Left colon (tissue), 2 donors: Measurements from ENCODE around the gene FAM114A1. TPM values are rescaled to one million over a fixed set of nuclear protein-coding genes. Genes with fewer than 3 reads are reported as not detected.
"Not testable (repeated sequence)": the region's sequence is repeated elsewhere in the genome, so short reads cannot be mapped to it uniquely, and the experiment has no call there.

Experiments
- ATAC-seq: fragments of 200-7000 bp; cut with Tn5 transposase; one replicate; pipeline ENCODE4 v1.9.1; 2020; ENCODE audit warnings: mild to moderate bottlenecking, moderate library complexity
- DNase-seq, 2 donors: peaks; one replicate each; pipeline ENCODE4 v3.0.0-alpha.2; 2020
- intact Hi-C, 2 donors: fragments of 100-400 bp; cut with DNase I in 1 of 2; cut with micrococcal nuclease in 1 of 2; formaldehyde crosslinking; loops; one replicate each; pipeline versions ENCODE4 v1.11.2 to v1.14.0; 2022; cut with DNase I, micrococcal nuclease
- total RNA-seq, 2 donors: library from RNA; stranded (reverse); fragmentation: NEBNext Ultra II Directional; extraction: Animal tissue kit (Norgen Biotek cat#: 25700); gene quantifications; one replicate each; pipeline ENCODE4 v1.2.1, GENCODE V29; 2021
- donor health status: DM: no; HTN: no; CAD: no.
- donor health status: DM: yes; HTN: yes; CAD: no.

The FAM114A1 gene
- total RNA-seq, 2 donors from 2014 or later = 73.3 to 77.2 TPM

DNA sequence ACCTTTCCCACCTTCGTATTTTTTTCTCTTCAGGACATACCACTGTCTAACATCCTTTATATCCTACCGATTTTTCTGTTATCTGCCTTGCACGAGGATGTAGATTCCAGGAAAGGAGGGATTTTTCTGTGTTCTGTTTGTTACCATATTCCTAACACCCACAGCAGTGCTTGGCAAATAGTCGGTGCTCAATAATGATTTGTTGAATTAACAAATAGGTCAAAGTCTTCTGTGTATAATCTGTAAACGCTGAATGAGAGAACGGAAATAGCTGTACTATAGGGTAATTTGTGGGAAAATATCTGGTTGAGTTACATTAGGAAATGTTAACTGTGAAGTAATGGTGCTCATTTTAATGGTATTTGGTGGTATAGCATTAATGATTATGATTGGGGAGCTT lies 83.1 kb downstream of the FAM114A1 start:
- ATAC-seq (no peak), DNase-seq (no peak)
- intact Hi-C loops = no loop called here

DNA sequence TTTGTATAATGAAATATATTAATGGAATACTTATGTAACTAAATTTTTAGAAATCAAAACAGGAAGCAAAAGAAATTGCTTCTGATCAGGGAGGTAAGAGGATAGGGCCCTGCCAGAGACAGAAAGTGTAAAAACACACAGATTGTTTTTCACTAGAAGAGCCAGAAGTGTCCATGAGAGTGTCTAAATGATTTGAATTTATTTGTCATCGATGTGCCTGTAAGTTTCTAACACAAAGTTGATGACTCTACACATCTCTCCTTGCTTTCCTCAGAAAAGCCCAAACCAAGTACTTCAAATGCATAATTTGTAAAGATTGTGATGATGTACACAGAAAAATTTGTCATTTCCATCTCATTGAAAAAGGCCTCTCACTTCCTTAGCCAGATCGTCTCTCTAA lies 84.0 kb downstream of the FAM114A1 start:
- DNase-seq (no peak), ATAC-seq (no peak)
- intact Hi-C loops = no loop called here

DNA sequence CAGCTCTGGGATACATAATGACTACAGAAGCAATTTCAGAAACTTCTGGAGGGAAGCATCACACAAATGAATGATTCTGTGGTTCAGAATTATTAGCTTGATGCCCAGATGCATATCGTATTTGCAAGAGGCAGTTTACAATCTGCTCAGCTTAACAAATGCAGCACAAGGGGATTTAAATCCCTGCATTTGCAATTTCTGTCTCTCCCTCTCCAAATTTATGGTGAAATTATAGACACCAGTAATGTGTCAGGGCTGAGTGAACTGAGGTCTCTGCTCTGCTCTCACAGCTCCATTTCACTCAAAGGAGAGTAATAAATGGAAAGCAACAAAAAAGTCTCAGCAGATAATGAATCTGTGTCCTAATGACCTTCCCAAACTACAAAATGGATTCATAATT lies 84.4 kb downstream of the FAM114A1 start:
- ATAC-seq (no peak), DNase-seq (no peak)
- intact Hi-C loops = no loop called here

DNA sequence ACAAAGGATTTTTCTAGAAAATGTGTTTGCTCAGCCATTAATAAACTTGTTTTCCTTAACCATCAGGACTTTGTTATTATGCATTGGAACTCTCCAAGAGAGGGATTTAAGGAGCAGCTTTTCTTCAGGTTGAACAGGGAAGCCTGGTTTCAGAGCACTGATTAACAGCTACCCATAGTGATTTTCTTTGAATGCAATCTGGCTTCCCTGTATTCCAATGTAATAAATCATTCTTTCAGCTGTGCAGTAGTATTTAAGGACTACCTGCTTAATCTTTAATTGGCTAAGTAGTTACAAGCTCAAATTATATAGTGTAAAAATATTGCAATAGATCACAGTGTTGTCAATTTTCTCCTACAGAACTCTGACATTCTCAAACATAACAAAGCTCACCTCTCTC lies 87.1 kb downstream of the FAM114A1 start:
- DNase-seq = no peak
- no peak for ATAC-seq
- intact Hi-C loops = no loop called here

DNA sequence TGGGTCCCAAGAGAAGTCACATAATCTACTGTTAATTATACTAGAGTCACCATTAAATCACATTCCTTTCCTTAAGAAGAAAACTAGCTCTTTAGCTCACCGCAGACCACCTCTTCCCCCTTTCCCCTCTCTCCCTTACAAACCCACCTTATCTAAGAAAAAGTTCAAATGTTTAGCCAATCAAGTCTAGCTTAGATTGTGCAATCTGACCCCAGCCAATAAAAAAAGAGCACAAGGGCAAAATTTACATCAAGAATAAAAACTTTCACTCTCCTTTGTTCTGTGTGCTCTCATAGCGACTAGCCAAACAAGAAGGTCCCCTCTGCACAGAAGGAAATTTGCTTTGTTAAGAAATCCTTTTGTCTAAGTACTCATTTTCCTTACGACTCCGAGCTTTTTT lies 88.4 kb downstream of the FAM114A1 start:
- ATAC-seq = no peak
- intact Hi-C loops = no loop called here
- DNase-seq = no peak

DNA sequence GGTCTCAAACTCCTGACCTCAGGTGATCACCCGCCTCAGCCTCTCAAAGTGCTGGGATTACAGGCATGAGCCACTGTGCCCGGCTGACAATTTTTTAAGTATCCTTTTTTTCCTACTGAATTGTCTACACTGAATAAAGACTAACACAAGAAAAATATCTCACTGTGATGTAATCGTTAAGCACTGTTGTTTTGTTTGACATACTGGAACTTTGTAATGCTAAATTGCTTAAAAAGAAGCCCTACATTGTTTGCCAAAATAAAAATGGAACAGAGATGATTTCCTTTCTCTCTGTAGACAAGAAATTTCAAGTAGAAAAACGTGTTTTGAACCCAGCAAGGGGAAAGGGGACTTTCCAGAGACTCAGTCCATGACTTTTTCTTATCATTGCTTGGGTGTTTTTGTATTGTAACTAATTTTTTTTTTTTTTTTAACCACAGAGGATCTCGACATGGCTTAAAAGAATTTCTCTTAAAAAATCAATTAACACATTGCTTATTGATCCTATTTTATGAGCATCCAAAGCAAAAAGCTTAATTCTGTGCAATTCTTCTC lies 89.7 kb downstream of the FAM114A1 start:
- no peak for DNase-seq

DNA sequence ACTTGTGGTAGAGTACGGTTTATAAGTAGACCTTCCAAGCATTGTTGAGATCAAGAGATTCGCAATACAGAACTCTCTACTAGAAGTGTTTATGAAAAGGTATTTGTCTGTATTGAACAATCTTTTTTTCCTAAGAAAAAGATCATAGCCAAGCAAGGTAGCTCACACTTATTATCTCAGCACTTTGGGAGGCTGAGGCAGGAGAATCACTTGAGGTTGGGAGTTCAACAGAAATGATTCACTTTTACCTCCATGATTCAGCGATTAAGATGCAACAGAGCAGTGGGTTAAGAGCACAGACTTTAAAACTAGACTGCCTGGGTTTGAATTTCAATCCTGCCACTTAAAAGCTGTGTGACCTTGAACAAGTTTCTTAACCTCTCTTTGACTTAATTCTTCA lies 90.3 kb downstream of the FAM114A1 start:
- intact Hi-C loops = no loop called here
- ATAC-seq (no peak), DNase-seq (no peak)

More for the DNA sequence above, 89.7 kb downstream of the FAM114A1 start:
- ATAC-seq = no peak
- intact Hi-C loops = no loop called here

DNA sequence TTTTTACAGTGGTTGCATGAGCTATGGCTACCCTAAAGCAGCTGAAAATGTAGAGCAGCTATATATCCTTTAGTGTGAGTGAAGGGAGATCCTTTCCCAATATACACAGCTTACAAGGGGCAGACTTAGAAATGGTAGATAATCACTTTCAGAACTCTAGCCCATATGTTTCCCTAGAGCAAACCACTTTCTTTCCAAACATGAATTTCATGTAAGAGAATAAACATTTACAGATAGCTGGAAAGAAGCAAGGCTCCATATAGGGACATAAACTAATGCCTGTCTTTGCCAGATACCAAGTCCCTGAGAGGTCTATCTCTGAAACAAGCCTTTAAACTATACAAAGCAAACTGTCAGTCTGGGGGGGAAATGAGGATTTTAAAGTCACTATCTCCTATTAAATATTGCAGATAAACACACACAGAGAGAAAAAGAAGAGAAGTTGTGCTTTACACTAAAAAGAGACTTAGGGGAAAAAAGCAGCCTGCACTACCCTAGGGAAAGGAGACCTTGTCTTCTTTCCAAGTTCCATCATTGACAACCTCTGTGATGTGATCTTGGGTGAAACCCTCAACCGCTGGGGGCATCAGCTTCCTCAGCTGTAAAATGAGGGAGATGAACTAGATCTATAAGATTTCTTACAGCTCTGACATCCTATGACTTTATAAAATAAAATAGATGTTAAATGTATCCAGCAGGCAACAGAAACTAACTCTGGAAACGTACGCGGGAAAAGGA lies 91.0 kb downstream of the FAM114A1 start:
- no peak for DNase-seq
- intact Hi-C loops = no loop called here
- no peak for ATAC-seq

DNA sequence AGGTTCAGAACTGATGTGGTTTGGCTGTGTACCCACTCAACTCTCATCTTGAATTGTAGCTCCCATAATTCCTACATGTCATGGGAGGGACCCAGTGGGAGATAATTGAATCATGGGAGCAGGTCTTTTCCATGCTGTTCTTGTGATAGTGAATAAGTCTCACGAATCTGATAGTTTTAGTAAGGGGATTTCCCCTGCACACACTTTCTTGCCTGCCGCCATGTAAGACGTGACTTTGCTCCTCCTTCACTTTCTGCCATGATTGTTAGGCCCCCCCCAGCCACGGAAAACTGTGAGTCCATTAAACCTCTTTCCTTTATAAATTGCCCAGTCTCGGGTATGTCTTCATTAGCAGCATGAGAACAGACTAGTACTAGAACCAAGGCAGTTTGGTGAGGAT lies 91.6 kb downstream of the FAM114A1 start:
- ATAC-seq, intact Hi-C loops, DNase-seq: not testable (repeated sequence)

DNA sequence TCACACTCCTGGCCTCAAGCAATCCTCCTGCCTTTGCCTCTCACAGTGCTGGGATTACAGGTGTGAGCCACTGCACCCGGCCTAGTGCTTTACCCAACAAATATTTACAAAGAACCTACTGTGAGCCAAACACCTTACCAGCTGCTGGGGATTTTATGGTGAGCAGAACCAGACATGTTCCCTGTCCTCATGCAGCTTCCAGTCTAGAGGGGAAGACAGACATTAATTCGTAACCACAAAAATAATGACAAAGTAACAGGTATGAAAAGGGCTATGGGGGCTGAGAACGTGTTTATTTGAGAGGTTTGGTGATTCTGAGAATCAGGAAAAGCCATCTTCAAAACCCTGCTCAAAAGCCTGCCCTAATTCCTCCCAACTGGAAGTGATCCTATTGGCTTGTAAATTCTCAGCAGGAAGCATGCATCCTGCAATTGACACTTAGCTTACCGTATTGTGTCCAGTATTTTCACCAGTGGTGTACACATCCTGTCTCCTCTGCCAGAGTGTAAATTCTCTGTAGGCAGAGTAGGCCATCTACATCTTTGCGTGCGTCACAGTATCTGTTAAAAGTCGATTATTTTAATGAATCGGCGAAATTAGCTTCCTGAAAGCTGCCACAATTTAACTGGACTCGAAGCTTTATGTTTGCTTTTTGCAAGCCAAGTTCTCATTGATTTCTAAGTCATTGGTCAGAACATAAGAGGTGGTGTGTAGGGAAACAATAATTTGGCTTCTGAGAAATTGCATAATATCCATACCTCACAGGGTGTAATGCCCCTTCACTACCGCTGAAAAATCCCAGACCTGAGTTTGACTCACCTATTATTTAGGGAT lies 97.6 kb downstream of the FAM114A1 start:
- no peak for ATAC-seq
- no peak for DNase-seq
- intact Hi-C loops = no loop called here

DNA sequence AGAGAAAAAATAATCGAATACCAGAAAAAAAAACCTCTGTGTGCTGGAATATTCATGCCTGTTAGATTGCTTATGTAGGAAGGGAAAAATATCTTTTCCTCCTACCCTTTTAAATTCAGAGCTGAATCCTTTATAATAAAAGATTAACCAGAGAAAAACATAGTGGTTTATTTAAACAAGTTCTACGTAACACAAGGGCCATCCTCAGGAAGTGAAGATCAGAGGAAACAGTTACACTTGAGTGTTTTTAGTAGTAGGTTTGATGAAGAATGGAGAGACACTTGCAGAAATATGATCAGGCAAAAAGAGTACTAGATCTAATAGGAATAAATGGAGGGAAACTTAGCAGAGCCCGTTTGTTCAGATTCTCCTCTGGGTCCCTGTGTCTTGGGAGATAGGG lies 98.3 kb downstream of the FAM114A1 start:
- DNase-seq = no peak
- ATAC-seq = no peak
- intact Hi-C loops = no loop called here

DNA sequence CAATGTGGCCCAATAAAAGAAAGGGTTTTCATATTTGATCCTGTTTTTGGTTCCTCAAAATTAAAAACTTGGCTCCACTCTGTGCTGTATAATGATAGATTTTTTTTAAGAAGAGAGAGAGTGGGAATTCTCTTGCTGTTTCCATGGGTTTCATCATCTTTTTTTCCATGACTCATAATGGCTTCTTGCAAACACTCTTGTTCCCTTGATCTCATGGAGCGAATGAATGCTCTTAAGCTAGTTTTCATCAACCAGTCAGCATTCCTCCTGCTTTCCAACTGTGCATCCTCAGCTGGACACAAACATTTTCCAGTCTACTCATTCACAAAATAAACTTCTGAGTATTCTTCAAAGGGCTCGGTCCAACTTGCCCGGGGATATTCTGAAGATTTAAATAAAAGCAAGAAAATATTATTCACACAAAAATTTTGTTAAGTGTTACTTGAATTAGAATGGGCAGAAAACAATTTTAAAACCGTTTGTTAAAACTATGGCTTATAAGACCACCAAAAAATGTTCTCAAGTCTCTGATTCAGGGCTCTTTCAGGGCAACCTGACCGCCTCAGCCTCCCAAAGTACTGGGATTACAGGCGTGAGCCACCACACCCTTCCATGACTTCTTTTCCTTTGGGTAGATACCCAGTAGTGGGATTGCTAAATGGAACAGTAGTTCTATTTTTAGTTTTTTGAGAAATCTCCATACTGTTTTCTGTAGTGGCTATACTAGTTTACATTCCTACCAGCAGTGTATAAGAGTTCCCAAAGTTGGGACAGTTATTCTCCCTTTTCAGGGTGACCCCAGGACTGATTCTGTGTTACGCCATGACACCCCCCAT lies 99.9 kb downstream of the FAM114A1 start:
- DNase-seq (no peak), ATAC-seq (no peak)
- intact Hi-C loops = no loop called here

DNA sequence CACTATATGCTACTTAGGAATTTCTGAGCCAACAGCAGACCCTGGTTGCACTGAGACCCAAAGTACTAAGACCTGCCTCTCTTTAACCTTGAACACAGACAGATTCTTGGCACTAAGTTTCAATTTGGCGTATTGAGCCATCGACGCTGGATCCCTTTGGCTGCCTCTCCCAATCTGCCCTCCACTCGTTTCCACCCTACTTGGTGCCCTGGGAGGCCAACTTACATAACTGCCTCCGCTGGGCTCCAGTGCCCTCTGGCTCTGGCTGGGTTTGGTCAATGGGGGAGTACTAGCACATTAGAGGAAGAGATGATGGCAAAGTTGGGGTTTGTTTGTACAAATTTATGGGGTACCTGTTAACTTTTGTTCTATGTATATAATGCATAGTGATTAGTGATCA lies 101.1 kb downstream of the FAM114A1 start:
- no peak for DNase-seq
- intact Hi-C loops = no loop called here

DNA sequence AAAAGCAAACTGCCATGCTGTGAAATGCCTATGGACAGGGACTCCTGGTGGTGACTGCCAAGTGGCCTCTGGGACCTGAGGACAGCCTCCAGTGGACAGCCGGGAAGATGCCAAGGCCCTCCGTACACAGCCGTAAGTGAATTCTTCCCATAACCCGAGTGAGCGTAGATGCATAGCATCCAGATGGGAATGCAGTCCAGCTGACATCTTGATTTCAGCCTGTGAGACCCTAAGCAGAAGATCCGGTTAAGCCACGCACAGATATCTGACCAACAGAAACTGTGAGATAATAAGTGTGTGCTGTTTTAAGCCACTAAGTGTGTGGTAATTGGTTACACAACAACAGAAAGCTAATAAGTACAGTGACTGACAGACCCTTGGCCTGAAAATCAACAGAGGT lies 108.7 kb downstream of the FAM114A1 start:
- intact Hi-C loops = no loop called here
- DNase-seq (no peak), ATAC-seq (no peak)

More for the DNA sequence above, 101.1 kb downstream of the FAM114A1 start:
- ATAC-seq = no peak

DNA sequence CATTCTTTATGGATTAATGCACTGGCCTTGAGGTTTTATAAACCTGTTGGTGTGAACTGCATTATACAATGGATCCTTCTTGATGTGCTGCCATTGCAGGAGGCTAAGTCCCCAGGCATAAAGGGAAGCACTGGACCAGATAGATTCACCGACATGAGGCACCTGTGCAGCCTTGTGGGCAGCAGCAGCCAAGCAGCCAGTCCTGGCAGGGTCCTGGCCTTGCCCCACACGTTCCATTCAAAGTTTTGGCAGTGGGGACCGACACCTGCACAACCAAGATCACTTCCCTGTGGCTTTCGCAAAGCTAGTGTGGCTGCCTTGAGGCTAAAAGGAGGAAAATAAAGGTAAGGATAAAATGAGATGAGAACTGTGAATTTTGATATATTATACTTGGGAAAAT lies 111.5 kb downstream of the FAM114A1 start:
- intact Hi-C loops = no loop called here
- ATAC-seq (no peak), DNase-seq (no peak)

DNA sequence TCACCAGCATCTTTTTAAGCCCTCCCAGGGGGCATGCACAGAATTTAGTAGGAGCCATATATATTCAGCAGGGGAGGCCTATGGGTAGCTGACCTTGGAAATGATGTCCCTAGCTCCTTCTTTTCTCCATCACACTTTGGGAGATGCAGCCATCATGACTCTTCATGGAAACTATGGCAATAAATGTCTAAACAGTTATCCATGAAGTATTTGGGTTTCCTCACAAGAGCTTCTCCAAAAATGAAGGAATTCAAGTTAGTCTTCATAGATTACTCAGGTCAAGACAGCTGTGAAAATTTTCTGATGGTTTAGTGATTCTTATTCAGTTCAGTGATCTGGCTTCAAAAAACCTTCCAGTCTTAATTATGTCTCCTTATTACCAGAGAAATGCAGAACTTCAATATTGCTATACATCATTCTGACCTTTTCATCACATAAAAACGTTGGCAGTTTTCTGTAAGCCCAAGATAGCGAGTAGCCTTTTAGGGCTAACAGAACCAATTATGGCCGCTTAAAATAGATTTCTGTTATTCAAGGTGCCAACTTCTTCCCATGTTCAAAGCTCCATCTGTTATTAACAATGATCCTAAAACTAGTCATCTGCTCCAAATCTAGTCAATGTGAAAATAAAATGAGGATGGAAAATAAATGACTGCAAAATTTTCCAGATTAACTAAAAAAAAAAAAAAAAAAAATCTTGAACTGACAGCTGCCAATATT lies 112.1 kb downstream of the FAM114A1 start:
- DNase-seq (no peak), ATAC-seq (no peak)
- intact Hi-C loops = no loop called here

DNA sequence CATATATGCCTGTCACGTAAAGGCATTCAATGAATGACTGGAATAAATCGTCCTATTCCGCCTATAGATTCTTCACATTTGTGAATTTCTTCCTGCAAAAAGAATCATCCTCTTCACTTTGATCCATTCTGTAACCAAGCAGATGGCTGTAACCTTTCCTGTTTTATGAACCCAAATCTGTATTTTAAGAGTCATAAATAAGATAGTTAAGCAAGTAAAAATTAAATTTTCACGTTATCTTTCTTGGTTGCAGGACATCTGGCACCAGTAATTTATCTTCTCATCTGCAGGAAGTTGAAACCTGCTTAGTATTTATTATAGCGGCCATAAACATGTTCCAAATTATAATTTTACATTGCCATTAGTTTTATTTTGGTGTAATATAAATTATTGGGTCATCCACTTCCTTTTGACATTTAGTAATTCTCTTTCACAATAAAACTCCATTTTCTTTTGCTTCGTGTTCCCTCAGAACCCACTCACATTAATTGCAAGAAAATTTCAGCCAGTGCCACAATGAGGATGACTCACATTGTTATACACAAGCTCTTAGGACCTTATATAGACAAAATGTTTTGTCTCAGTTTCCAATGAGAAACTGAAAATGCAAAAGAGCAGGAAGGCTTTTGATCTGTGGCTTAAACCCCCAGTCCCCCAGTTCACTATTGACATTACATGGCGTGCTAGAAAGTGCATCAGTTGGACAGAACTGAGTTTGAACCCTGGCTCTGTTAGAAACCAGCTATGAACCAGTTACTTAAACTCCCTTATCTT lies 113.5 kb downstream of the FAM114A1 start:
- intact Hi-C loops = no loop called here
- ATAC-seq = no peak
- no peak for DNase-seq
